Stomach (tissue), 4 donors: ENCODE results near the gene NELFB.
A peak's percentile ranks its signal among the peaks of the same experiment; 100 is the strongest.

Experiments
- CTCF ChIP-seq, 7 experiments: fragments of 450-650 bp in 4 of 7; fragments of 200-600 bp in 3 of 7; sonication (generic) in 3 of 7; IDR thresholded peaks; one replicate each; pipeline ENCODE4 v1.5.1; 2016 to 2019; ENCODE audit warnings: antibody characterized with exemption in 7 of 7, control low read depth in 2 of 7, mild to moderate bottlenecking in 1 of 7
- POLR2A ChIP-seq, 4 donors: fragments of 450-650 bp; IDR thresholded peaks; one replicate each; pipeline ENCODE4 v1.6.1; 2016; ENCODE audit warnings: antibody characterized with exemption in 4 of 4, control low read depth in 2 of 4, mild to moderate bottlenecking in 1 of 4, moderate library complexity in 1 of 4
- POLR2AphosphoS5 ChIP-seq, 3 donors: sonication (generic); formaldehyde crosslinking; IDR thresholded peaks; one replicate each; pipeline ENCODE4 v1.6.1; 2016; ENCODE audit warnings: antibody characterized with exemption in 3 of 3

- no peak for TF ChIP-seq CTCF (IDR thresholded peaks at IDR 0.05)
- no peak for TF ChIP-seq POLR2A (IDR thresholded peaks at IDR 0.05)
- TF ChIP-seq POLR2AphosphoS5 (IDR thresholded peaks at IDR 0.05): peak in 1 of 3 donors; percentile 23
These were observed 44.8 kb downstream of the NELFB start for GRCh38 chr9:137299938-137300337.
